GM18502 (cell line): Measurements from ENCODE around the gene SPTAN1.
"Not testable (repeated sequence)": the region's sequence is repeated elsewhere in the genome, so short reads cannot be mapped to it uniquely, and the experiment has no call there.

Experiments
- ATAC-seq: cut with Tn5 transposase; IDR thresholded peaks from one replicate; pipeline ENCODE4 v1.9.1; 2021; ENCODE audit warnings: mild to moderate bottlenecking; ENCODE audit not compliant: unreplicated experiment, poor library complexity

The SPTAN1 gene

DNA sequence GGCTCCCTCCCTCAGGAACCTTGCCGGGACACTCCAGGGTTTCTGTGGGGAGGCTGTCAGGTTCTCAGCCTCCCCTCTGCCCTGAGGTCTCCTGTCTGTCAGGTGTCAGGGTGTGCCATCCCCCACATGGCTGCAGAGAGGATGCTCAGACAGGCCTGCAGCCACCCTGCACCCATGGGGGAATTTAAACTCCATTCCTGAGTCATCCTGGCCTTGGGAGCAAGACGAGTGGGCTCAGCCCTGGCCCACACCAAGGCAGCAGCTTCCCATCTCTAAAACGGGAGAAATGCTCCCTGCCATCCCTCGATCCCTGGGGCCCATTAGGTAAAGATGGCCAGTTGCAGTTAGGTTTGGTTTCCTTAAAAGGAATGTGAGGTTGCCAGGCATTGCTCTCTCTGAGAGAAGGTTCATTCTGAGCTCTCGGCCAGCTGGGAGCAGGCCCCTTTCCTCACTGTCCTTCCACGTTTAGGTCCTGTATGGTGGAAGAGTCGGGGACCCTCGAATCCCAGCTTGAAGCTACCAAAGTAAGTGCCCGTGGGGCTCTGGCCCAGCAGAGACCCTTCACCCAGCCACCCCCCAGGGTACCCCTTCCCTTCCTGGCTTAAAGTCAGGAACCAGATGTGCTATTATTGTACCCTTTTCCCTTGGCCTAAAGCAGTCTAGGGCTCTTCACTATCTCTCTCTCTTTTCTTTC, 77.6 kb downstream of the SPTAN1 start:
- ATAC-seq: no peak

DNA sequence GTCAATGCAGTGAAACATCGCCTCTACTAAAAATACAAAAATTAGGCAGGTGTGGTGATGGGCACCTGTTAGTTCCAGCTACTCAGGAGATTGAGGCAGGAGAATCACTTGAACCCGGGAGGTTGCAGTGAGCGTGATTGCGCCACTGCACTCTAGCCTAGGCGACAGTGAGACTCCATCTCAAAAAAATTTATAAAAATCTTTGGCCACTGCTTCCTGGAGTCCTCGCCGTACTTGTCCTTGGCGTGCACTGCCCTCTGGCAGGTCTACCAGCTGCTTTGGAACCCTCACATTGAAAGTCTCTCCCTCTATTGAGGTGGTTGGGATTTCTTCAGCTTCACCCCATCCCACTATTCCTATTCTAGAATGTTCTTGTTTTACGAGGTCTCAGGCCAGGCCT, 79.2 kb downstream of the SPTAN1 start:
- no peak for ATAC-seq

DNA sequence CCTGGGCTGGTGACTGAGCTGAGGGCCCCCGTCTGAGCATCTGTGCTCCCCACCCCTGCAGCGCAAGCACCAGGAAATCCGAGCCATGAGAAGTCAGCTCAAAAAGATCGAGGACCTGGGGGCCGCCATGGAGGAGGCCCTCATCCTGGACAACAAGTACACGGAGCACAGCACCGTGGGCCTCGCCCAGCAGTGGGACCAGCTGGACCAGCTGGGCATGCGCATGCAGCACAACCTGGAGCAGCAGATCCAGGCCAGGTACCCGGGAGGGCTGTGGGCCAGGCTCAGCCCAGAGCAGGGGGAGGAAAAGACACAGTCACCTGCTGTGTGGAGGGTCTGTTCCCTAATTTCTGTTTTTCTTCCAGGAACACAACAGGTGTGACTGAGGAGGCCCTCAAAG, 79.7 kb downstream of the SPTAN1 start:
- ATAC-seq: no peak

DNA sequence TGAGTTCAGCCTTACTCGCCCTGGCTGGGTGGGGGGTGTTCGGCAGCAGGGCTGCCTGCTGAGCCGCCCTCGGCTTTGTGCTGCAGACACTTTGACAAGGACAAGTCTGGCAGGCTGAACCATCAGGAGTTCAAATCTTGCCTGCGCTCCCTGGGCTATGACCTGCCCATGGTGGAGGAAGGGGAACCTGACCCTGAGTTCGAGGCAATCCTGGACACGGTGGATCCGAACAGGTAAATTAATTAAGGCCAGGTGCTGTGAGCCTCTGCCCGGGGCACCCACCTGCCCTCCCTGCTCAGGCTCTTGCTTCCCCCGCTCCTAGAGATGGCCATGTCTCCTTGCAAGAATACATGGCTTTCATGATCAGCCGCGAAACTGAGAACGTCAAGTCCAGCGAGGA, 80.1 kb downstream of the SPTAN1 start:
- ATAC-seq: no peak

DNA sequence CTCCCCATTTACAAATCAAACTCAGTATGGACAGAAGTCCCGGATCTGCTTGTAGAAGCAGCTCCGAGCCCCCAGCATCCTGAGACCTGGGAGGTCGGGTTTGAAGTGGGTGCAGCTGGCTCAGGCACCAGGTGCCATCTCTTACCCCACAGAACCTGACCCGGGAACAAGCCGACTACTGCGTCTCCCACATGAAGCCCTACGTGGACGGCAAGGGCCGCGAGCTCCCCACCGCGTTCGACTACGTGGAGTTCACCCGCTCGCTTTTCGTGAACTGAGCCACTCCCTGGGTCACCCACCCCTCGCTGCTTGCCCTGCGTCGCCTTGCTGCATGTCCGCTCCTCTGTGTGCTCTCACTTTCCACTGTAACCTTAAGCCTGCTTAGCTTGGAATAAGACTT, 80.7 kb downstream of the SPTAN1 start:
- no peak for ATAC-seq

DNA sequence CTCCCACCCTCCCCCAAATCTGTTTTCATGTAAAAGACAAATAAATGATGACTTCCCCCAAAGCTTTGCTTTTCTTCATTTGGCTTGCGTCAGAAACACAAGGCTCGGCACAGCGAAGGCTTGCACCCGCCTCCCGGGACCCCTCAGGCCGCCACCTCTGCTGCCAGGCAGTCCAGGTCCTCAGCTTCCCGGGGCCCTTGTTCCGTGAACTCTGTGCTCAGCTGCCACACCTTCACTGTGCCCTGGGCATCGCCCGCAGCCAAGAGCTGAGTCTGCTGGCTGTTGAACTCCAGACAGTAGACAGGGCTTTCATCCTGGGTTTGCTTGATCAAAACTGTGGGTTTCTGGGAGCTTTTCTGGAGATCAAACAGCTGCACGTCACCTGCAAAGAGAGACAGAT, 81.2 kb downstream of the SPTAN1 start:
- no peak for ATAC-seq

DNA sequence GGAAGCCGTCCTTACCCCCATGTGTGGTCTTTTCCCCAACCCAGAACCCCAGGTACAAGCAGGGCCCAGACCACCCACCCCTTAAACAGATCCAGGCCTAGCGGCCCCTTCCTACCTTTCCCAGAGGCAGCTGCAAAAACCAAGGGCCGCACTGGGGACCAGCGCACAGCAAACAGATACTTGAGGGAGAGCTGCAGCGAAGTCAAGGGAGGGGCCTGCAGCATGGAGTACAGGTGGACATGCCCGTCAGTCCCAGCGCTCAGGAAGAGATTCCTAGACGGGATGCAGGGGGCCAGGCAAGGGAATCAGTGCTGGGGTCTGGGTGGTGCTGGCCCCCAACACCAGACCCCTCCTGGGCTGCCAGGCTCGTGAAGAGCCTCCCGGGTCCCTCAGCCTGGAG, 81.7 kb downstream of the SPTAN1 start:
- no peak for ATAC-seq

DNA sequence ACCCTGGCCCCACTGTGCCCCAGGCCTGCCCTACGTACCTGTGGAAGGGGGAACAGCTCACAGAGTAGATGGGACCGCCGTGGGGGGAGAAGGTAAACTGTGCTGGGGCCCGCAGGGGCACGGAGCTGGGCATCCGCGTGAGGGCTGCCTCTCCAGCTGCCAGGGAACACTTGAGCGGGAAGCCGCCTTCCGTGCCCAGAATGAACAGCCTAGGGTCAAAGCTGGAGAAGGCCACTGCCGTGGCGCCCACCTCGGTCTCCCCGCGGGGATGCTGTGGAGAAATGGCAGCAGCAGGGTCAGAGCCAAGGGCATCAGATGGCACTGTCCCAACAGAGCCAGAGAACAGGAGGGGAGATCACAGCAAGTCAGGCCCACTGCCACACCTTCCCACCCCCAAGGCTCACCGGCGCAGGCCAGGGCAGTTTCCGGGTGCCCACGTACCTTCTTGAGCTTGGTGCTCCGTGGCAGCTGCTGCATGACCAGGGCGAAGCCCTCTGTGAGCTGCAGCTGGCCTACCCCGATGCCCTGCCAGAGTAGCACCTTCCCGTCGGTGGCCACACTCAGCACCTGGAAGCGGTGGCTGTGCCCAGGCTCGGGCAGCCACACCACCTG, 82.4 kb downstream of the SPTAN1 start:
- ATAC-seq: no peak

DNA sequence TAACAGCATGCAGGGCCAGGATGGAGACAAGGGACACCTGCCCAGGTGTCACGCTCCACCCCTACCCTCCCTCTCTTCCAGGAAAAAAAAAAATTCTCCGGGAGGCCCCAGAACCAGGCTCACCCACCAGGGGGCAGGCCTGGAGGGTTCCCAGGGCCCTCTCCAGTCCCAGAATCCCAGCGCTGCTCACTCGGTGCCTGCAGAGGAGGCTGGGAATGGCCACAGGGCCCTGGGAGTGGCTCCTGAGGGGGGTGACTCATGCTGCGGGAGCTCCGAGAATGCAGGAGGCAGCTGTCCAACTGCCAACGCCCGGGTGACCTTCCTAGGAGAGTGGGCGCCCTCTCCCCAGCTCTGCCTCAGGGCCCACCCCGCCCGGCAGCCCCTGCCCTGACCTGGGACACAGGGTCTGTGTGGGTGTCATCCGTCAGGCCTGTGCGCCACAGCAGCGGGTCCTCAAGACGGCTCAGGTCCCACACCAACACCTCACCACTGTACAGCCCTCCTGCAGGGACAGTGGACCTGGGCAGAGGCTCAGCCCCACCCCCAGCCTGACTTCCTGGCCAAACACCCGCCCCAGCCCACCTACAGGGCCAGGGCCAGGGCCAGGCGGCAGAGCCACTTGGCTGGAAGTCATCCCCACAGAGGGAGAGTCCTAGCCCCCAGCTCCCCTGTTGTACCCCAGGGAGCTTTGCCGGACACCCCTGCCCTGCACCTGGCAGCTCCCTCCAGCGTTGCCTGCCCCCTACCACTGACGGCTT, 83.1 kb downstream of the SPTAN1 start:
- ATAC-seq: no peak

DNA sequence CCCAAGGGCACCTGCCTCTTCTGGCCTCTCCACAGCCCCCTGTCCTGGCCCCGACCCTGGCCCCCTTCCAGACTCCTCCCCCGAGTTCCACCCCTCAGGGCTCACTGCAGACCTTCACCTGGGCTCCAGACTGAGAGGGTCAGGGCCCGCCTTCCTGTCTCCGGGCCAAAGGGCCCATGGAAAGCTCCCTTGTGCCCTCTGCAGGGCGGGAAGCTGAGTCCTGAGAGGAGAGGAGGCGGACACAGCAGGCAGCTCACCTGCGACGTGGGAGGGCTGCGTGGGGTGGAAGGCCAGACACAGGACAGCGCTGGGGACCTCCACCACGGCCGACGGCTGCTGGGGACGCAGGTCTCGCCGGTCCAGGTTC, 83.6 kb downstream of the SPTAN1 start:
- ATAC-seq: no peak

DNA sequence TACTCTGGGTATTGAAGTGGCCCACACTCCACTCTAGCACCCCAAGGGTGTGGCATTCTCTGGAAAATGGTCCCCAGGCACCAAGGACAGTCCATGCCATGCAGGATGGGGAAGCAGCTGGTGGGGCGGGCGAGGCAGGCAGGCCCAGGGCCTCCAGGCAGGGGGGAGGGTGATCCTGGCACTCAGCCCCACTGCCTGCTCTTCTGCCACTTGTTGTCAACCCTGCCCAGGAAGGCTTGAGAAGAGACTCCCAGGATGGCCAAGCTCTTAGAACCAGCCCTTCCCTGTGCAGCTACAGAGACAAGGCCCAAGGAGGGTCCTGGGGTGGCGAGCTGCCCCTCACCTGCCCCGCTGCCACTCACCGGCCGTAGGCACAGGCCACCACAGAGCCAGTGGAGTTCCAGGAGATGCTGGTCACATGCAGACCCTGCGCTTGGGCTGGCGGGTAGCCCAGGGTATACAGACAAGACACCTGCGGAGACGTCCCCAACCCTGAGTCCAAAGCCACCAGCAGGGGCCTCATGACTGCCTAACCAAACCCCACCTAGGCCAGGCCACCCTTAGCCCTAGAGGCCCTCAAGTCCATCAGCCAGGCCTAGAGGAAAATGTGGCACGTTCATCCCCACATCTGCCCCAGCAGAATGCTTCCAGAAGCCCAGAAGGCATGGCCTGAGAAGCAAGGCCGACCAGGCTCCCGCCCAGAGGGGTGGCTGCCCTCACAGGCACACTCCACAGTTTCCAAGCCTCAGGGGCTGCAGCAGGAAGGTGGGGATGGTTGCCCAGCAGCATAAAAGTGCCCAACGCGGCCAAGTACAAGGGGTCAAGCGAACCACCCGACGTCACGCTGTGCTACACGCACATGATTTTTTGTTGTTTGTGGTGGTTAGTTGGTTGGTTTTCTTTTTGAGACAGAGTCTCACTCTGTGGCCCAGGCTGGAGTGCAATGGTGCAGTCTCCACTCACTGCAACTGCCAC, 84.5 kb downstream of the SPTAN1 start:
- ATAC-seq: no peak

DNA sequence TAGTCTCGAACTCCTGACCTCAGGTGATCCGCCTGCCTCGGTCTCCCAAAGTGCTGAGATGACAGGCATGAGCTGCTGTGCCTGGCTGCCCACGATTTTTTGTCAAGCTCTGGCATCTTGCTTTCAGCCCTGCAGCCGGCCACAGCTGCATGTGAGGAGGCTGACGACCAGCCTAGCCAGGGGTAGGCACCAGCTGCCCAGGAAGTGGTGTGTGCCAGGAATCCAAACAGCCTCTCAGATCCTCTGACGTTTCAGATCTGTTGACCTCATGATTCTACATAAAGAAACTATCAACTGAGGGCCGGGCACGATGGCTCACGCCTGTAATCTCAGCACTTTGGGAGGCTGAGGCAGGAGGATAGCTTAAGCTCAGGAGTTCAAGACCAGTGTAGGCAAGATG, 85.3 kb downstream of the SPTAN1 start:
- ATAC-seq: no peak

DNA sequence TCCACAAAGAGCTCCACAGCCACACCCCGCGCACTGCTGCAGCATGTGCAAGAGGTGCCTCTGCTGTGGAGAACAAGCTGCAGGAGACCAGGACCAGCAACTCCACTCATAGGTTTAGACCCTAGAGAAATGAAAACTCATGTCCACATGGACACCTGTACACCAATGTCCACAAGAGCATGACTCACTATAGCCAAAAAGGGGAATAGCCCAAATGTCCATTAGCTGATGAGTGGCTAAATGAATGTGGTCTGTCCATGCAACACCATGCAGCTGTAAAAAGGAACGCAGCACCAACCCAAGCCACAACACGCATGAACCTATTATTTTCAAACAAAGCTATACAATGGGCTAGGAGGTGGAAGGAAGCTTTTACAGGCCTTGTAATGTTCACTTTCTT, 86.2 kb downstream of the SPTAN1 start:
- no peak for ATAC-seq

DNA sequence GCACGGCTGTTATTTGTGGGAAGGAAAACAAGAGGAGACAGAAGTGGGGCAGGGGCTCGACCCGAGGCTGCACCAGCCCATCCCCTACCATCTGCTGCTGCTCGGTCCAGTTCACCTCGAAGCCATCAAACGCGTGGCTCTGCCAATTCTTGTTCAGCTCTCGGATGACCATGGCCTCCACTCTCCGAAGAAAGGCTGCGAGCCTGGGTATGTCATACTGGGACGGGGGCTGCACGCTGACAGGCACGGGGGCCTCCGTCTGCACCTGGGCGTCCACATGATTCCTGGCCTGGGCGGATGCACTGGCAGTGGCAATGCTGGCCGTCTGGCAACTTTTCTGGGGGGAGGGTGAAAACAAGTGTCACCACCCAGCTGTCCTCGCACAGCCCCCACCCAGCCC, 88.2 kb downstream of the SPTAN1 start:
- no peak for ATAC-seq

DNA sequence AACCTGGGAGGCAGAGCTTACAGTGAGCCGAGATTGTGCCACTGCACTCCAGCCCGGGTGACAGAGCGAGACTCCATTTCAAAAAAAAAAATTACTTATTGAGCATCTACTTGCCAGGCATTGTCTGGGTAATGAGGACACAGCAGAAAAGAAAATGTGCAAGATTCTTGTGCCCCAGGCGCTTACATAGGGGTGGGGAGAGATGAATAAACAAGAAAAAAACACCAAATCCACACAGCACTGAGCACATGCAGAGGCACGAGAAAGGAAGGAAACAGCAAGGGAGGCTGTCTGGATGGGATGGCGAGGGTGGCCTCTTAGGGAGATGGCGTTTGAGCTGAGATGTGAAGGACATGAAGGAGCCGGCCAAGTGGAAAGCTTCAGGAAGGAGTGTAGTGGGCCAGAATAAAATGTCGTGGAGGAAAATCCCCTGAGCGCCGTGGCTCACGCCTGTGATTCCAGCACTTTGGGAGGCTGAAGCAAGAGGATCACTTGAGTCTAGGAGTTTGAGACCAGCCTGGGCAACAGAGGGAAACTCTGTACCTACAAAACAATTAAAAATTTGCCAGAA, 90.4 kb downstream of the SPTAN1 start:
- no peak for ATAC-seq

DNA sequence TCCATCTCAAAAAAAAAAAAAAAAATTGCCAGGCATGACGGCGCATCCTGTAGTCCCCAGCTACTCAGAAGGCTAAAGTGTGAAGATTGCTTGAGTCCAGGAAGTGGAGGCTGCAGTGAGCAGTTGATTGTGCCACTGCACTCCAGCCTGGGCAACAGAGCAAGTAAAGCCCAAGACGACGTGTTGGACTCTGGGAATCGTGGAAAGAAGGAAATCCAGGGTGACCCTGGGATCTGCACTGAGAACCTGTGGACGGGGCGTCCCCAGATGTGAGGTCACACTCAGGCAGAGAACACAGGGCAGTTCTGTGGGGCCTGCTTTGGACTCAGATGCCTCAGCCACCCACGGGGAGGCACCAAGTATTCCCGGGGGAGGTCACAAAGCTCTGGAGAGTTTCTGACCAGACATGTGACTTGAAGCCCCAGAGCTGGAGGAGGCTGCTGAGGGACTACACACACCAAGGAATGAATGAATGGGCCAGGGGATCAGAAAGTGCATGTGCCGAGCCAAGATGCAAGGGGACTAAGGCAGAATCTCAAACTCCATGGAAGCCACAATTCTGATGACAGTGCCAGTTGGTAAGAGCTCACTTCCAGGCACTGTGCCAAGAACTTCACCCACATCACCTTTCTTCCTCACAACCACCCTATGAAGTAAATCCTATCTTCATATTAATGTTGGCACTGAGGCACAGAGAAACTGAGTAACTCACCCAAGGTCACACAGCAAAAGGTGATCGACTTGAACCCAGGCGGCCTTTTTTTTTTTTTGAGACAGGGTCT, 91.3 kb downstream of the SPTAN1 start:
- ATAC-seq: peak; percentile 61

DNA sequence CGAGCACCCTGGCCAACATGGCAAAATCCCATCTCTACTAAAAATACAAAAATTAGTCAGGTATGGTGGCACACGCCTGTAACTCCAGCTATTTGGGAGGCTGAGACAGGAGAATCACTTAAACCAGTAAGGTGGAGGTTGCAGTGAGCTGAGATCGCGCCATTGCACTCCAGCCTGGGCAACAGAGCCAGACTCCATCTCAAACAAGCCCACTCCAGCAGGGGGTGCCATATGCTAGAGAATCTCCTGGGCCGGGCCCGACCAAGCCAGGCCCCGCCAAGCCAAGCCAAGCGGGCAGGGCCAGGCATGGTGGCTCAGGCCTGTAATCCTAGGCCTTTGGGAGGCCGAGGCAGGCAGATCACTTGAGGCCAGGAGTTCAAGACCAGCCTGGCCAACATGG, 95.8 kb downstream of the SPTAN1 start:
- ATAC-seq: not testable (repeated sequence)

DNA sequence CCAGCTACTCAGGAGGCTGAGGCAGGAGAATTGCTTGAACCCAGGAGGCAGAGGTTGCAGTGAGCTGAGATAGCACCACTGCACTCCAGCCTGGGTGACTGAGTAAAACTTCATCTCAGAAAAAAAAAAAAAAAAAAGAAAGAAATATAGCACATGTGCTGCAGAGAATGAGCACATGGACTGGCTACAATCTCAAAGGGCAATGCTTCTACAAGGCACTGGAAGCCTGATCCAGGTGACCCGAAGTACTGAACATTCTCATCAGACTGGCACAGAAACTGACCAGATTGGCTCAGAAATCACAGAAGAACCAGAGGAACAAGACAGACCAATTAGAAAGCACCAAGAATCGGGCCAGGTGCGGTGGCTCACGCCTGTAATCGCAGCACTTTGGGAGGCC, 99.4 kb downstream of the SPTAN1 start:
- no peak for ATAC-seq

DNA sequence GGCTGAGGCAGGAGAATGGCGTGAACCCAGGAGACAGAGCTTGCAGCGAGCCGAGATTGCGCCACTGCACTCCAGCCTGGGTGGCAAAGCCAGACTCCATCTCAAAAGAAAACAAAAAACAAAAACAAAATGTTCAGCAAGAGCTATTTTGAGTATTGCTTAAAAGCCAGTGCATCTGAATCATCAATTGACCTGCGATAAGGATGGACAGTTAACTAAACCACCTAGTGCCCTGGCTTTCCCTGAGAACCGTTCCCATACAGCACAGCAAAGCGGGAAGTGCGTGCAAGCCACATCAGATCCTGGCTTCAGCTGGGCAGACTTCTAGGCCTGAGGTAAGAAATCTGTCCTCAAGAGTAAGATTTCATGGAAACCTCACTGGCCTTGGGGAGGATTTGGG, 101.5 kb downstream of the SPTAN1 start:
- no peak for ATAC-seq

DNA sequence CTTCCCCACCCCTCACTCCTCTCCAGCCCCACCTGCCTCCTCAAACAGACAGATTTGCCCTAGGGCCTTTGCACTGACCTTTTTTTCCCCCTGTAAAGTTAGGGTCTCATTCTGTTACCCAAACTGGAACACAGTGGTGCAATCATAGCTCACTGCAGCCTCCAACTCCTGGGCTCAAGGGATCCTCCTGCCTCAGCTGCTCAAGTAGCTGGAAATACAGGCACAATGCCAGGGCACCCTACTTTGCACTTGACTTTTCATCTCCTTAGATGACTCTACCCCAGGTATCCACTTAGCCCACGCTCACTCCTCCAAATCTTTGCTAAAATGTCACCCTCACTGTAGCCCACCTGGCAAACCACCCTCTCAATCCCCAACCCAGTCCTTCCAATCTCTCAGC, 102.1 kb downstream of the SPTAN1 start:
- no peak for ATAC-seq
